Measurements from ENCODE around the gene STX1B. TPM values are rescaled to one million over a fixed set of nuclear protein-coding genes. Genes with fewer than 3 reads are reported as not detected.

STX1B gene
- total RNA-seq, 2 experiments from 2014 or later: 3.1 to 3.5 TPM

DNA sequence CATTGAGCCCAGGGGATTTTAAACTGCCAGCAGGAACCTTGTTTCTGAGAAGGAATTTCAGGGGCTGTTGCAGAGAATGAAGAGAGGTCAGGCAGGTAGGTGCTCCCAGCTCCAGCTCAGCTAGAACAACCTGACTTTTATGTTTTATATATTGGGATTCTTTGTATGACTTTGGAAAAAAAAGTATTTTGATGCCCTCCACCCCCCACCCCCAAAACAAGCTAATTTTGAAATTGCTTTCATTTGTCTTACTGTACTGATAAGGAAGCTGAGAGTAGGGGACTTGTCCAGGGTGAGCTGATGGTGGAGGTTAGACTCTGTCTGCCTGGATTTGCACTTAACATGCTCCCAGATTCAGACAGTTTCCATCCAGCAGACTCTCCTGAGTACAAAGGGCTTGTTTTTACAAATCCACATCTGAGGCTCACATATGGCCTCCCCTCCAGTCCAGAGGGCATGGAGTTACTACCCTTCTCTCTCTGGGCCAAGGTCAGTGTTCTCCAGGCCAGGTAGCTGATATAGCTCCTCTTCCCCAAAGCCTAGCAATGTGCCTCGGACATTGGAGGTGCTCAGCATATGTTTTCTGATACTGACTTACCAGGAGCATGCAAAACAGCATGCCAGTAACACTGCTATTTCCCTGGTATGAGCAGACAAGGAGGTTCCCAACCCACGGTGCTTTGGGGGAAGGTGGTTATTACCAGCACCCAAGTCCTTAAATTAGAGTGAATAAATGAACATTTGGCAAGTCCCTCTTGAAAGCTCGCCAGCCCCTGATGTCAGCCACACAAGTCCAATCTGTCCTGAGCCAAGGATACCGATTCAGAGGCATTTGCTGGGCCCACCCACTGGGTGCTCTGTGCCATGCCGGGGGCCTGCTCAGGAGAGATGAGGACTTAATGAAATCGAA, 11.3 kb downstream of the STX1B start:
- peaks cover 9% of the 10 kb centered on the region for H3K4me1 Mint-ChIP-seq
- ATAC-seq (ENCODE audit: low read depth) (no peak), DNase-seq (no peak)
- H3K9me3 Mint-ChIP-seq: no peaks in the 10 kb centered on the region
- no peak overlapping the region for H3K27ac Mint-ChIP-seq
- no peaks in the 10 kb centered on the region for H3K36me3 Mint-ChIP-seq
- H3K27me3 Mint-ChIP-seq: peaks cover 5% of the 10 kb centered on the region
- no peak overlapping the region for H3K4me3 Mint-ChIP-seq
- POLR2A ChIA-PET: interaction anchor here (0.7 to 1.3 kb wide), 2 partner anchors 31 to 75 kb away, joined by 3 read pairs; partner anchors contain the start of genes ZNF646 and ZNF668

DNA sequence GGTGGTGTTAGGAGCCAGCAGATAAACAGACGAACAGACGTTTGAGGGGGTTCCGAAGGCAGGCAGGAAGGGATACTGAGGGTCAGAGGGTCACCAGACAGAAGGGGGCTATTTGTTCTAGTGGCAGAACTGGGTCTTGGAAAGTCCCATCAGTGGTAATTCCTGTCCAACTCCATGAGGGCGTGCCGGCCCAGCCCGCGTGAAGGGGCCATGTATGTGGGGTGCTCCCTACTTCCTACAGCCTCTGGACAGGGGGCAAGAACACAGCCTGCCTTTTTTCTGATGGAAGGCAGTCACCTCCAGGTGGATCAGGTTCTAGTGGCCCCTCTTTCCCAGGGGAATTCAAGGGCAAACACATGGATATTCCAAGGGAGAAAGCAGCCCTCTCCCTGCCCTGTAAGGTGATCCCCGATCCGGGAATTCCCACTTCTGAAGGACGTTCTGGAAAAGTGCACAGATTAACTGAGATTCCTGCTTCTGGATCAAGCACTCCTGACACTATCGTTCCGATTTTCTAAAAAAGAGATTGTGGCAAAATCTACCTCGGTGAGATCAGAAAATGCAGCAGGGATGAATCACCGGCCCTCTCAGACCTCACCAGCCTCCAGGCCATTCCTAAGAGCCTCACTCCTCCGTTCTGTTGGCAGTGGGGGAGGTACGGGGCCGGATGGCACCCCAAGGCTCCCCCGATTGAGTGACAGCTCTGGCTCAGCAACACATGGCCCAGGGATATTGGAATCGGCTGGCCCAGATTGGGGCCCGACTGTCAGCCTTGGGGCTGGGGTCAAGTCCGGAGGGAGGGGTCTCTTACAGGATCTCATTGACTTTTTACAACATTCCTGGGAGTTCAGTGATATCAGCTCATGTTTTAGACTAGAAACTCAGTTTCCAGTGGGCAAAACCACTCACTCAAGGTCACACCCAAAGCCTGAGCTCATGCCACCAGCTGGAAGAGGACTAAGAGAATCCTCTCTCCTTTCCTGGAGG, 12.4 kb downstream of the STX1B start:
- POLR2A ChIA-PET: interaction anchor here (0.7 to 3.1 kb wide), 11 partner anchors 13 to 715 kb away, joined by 3 to 19 read pairs (median 3); partner anchors contain the start of genes ARMC5, FUS, HSD3B7 and VKORC1
- Mint-ChIP-seq H3K27me3 (peaks cover 5% of the 10 kb centered on the region), H3K36me3 (no peaks in the 10 kb centered on the region), H3K27ac (no peak overlapping the region), H3K4me1 (peaks cover 10% of the 10 kb centered on the region), H3K9me3 (no peaks in the 10 kb centered on the region), H3K4me3 (peak overlapping the region; percentile 98)
- DNase-seq (no peak), ATAC-seq (ENCODE audit: low read depth) (no peak)

DNA sequence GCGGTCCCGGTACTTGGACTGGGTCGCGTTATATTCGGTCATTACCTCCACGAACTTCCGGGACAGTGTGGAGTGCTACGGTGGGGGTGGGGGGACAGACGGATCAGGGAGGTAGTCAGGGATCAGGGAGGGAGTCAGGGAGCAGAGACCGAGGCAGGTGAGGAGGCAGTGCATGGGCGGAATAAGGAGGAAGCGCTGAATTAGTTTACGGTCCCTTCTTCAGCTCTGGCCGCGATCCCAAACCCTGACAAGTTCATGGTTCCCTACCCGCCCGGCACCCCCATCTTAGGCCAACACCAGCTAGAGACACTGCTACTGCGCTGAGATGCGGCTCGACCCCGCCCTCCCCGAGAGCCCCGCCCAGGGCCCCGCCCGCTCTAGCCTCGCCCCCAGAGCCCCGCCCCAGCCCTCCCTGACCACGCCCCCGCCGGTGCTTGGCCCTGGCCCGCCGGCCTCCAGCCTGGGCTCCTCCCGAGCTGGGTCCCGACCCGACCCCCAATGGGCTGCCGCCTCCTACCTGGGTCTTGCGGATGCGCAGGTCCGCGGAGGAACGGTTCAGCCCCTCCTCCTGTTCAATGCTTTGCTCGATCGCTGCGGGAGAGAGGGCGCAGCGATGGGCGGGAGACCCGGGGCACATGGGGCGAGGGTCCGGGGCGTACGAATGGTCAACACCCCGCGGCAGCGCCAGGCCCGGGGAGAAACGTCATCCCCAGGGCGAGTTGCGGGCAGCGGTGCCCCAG, 13.3 kb downstream of the STX1B start:
- Mint-ChIP-seq H3K4me3 (peak overlapping the region; percentile 98), H3K36me3 (no peaks in the 10 kb centered on the region), H3K27ac (peak overlapping the region; percentile 95), H3K27me3 (peaks cover 5% of the 10 kb centered on the region), H3K9me3 (no peaks in the 10 kb centered on the region), H3K4me1 (peaks cover 12% of the 10 kb centered on the region)
- peak; percentile 86 for DNase-seq
- peak; percentile 97 for ATAC-seq (ENCODE audit: low read depth)
- POLR2A ChIA-PET: interaction anchor here (0.5 to 3.1 kb wide), 13 partner anchors 10 to 872 kb away, joined by 3 to 19 read pairs (median 3); partner anchors contain the start of genes ARMC5, FUS, HSD3B7 and VKORC1

DNA sequence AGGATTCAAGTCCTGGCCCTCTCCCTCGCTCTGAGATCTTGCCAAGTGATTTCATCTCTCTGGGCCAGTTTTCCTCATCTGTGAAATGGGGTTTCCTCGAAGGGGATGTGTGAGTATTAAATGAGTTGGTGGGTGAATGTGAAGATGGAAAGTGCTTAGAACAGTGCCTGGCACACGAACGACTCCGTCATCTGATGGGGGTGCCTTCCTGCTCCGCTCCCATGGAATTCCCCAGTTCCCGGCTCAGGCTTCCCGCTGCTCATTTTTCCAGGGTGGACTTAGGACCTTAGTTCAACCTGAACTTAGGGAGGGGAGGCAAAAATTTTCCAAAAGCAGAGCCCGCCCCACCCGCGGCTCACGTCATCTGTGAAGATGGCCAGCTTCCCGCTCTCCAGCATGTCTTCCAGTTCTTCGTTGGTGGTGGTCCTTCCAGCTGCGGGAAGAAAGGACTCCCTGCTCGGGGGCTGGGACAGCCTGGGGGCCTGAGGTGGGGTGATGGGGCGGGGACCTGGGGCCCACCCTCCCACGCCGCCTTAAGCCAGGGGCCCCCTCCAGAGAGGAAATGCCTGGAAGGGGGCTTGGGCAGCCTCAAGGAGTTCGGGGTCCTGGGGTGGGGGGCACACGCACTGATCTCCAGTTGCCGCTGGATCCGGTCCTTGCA, 14.0 kb downstream of the STX1B start:
- no peaks in the 10 kb centered on the region for H3K9me3 Mint-ChIP-seq
- no peak for ATAC-seq (ENCODE audit: low read depth)
- H3K27ac Mint-ChIP-seq: peak overlapping the region; percentile 95
- peaks cover 5% of the 10 kb centered on the region for H3K27me3 Mint-ChIP-seq
- POLR2A ChIA-PET: interaction anchor here (0.5 to 3.1 kb wide), 12 partner anchors 11 to 873 kb away, joined by 3 to 19 read pairs (median 3); partner anchors contain the start of genes FUS, HSD3B7, VKORC1 and ZNF646
- peak overlapping the region; percentile 98 for H3K4me3 Mint-ChIP-seq
- H3K4me1 Mint-ChIP-seq: peaks cover 12% of the 10 kb centered on the region
- no peaks in the 10 kb centered on the region for H3K36me3 Mint-ChIP-seq
- DNase-seq: no peak

DNA sequence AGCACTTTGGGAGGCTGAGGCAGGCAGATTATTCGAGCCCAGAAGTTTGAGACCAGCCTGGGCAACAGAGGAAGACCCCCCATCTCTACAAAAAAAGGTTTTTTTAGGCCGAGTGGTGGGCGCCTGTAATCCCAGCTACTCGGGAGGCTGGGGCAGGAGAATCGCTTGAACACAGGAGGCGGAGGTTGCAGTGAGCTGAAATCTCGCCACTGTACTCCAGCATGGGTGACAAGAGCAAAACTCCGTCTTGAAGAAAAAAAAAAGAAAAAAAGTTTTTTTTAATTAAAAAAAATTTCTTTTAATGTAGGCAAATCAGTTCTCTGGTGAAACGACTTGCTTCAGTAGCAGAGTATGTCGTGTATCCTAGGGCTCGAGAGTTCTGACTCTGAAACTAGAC, 14.5 kb downstream of the STX1B start:
- peaks cover 5% of the 10 kb centered on the region for H3K27me3 Mint-ChIP-seq
- no peak for ATAC-seq (ENCODE audit: low read depth)
- H3K27ac Mint-ChIP-seq: peak overlapping the region; percentile 95
- POLR2A ChIA-PET: interaction anchor here (0.6 to 3.1 kb wide), 8 partner anchors 11 to 184 kb away, joined by 3 to 19 read pairs (median 4); partner anchors contain the start of genes FUS, HSD3B7, ZNF646 and ZNF668
- H3K4me1 Mint-ChIP-seq: peaks cover 12% of the 10 kb centered on the region
- no peaks in the 10 kb centered on the region for H3K9me3 Mint-ChIP-seq
- H3K4me3 Mint-ChIP-seq: peak overlapping the region; percentile 98
- no peak for DNase-seq
- H3K36me3 Mint-ChIP-seq: no peaks in the 10 kb centered on the region

DNA sequence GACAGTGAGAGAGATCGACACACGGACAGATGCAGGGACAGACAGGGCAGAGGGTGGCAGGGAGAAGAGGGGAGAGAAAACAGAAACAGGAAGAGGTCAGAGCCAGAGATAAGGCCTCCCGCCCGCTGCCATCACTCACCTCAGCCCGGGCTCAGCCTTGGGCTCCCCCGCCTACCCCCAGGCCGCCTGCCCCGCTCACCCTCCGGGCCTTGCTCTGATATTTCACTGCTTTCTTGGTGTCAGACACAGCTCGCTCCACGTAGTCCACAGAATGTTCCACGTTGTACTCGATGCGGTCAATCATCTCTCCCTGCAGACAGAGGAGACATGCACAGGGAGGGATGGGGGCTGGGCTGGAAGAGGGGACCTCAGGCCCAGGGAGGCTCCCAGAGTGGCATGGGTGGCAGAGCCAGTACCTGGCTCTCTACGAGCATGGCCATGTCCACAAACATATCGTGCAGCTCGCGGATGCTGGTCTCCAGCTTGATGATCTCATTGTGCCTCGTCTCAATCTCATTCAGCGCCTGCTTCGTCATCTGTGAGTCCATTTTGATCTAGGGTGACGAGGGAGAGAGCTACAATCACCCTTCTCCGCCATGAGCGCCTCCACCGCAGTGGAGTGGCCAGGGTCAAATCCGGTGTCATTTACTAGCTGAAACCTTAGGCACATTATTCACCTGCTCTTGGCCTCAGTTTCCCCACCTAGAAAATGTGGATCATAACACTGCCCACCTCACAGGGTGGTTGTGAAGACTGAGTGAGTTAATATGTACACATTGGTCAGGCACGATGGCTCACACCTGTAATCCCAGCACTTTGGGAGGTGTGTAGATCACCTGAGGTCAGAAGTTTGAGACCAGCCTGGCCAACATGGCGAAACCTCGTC, 17.3 kb downstream of the STX1B start:
- no peaks in the 10 kb centered on the region for H3K9me3 Mint-ChIP-seq
- DNase-seq (no peak), ATAC-seq (ENCODE audit: low read depth) (no peak)
- no peaks in the 10 kb centered on the region for H3K36me3 Mint-ChIP-seq
- no peak overlapping the region for H3K27ac Mint-ChIP-seq
- peaks cover 2% of the 10 kb centered on the region for H3K27me3 Mint-ChIP-seq
- POLR2A ChIA-PET: interaction anchor here (0.5 kb wide), 1 partner anchor 384 kb away, joined by 4 read pairs; no protein-coding TSS in a partner anchor
- H3K4me1 Mint-ChIP-seq: peaks cover 12% of the 10 kb centered on the region
- H3K4me3 Mint-ChIP-seq: no peak overlapping the region

DNA sequence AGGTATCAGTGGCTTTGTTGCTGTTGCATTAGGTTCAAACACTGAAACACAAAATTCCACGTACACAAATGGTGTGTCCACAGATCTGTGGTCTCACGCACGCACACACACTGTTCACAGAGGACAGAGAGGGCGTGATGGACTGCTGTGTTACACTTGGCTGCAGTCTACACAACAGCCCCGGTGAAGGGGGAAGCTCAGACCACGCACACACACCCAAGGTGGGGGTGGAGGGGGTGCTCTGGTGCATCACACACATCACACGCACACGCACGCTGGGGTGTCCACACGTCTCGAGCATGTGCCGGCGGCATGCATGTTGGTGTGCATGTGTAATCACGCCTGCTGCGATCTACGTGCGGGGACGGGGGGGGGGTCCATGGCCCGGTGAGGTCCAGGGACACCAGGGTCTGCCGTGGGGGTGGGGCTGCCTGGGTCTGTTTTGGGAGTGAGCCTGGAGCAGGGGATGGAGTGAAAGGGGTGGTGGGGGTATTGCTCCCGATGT, 18.1 kb downstream of the STX1B start:
- Mint-ChIP-seq H3K36me3 (no peaks in the 10 kb centered on the region), H3K27ac (no peak overlapping the region), H3K4me1 (peaks cover 12% of the 10 kb centered on the region), H3K27me3 (no peaks in the 10 kb centered on the region), H3K9me3 (no peaks in the 10 kb centered on the region), H3K4me3 (no peak overlapping the region)
- no peak for ATAC-seq (ENCODE audit: low read depth)
- POLR2A ChIA-PET: no interaction called here
- no peak for DNase-seq

DNA sequence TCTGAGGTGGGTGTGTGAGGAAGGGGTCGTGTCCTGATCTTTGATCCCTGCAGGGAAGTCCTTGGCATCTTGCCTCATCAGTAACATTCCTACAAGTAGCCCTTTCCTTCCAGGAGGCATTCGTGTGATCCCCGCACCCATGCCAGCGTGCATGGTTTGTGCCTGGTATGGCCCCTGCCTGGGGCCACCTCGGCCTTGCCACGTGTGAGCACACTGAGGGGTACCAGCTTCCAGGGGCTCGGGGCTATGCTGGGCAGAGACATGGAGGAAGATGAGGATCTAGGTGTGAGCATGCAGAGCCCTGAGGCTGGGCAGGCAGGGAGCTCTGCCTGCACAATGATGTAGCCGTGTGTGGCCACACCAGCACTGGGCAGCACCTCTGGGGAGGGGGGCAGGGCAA, 19.4 kb downstream of the STX1B start:
- H3K36me3 Mint-ChIP-seq: no peaks in the 10 kb centered on the region
- H3K4me1 Mint-ChIP-seq: peaks cover 12% of the 10 kb centered on the region
- no peaks in the 10 kb centered on the region for H3K9me3 Mint-ChIP-seq
- H3K4me3 Mint-ChIP-seq: no peak overlapping the region
- DNase-seq: no peak
- peak overlapping the region; percentile 31 for H3K27ac Mint-ChIP-seq
- ATAC-seq (ENCODE audit: low read depth): no peak
- no peaks in the 10 kb centered on the region for H3K27me3 Mint-ChIP-seq
- POLR2A ChIA-PET: no interaction called here

DNA sequence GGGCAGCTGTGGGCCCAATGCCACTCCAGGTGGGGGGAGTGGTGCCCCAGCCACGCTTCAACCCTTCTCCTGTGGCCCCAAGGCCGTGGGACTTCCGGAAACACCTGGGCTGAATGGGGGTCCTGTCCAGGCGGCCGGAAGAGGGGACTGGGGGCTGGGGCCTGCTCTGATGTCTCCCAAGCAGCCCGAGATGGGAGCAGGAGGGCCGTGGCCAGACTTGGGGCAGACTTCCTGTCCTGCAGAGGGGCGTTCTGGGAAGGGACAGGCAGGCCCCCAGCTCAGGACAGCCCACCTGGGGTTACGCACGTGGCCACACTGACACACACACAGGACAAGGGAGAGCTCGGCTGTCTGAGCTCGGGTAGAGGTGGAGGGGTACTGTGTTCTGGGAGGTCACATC, 20.3 kb downstream of the STX1B start:
- H3K27me3 Mint-ChIP-seq: no peaks in the 10 kb centered on the region
- POLR2A ChIA-PET: no interaction called here
- no peaks in the 10 kb centered on the region for H3K36me3 Mint-ChIP-seq
- H3K27ac Mint-ChIP-seq: no peak overlapping the region
- peaks cover 15% of the 10 kb centered on the region for H3K4me1 Mint-ChIP-seq
- H3K4me3 Mint-ChIP-seq: no peak overlapping the region
- ATAC-seq (ENCODE audit: low read depth): no peak
- H3K9me3 Mint-ChIP-seq: no peaks in the 10 kb centered on the region
- no peak for DNase-seq

DNA sequence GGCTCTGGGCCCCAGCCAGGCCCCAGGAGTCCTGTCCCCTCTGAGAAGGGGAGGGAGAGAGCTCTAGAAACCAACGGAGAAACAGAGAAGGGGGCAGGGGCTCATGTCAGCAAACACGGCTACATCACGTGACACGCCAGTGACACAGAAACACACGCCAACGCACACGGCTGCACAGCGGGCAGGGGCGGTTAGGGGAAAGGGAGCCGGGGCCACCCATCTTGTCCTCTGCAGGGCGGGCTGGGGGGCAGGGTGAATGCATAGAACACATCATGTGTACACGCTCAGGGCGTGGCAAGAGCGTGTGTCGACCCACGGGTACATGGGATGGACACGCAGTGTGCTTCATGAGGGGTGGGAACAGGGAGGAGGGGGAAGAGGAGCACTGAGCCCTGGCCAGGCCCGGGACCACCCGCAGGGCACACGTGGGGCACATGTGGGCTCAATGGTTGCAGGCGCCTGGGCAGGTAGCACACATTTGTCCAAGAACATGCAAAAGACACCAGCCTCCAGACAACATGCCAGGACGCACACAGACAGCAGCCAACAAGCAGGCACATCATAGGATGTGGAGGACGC, 20.9 kb downstream of the STX1B start:
- no peak for ATAC-seq (ENCODE audit: low read depth)
- no peaks in the 10 kb centered on the region for H3K9me3 Mint-ChIP-seq
- H3K4me1 Mint-ChIP-seq: peaks cover 13% of the 10 kb centered on the region
- no peak overlapping the region for H3K4me3 Mint-ChIP-seq
- POLR2A ChIA-PET: no interaction called here
- H3K36me3 Mint-ChIP-seq: no peaks in the 10 kb centered on the region
- DNase-seq: no peak
- H3K27ac Mint-ChIP-seq: no peak overlapping the region
- H3K27me3 Mint-ChIP-seq: no peaks in the 10 kb centered on the region

DNA sequence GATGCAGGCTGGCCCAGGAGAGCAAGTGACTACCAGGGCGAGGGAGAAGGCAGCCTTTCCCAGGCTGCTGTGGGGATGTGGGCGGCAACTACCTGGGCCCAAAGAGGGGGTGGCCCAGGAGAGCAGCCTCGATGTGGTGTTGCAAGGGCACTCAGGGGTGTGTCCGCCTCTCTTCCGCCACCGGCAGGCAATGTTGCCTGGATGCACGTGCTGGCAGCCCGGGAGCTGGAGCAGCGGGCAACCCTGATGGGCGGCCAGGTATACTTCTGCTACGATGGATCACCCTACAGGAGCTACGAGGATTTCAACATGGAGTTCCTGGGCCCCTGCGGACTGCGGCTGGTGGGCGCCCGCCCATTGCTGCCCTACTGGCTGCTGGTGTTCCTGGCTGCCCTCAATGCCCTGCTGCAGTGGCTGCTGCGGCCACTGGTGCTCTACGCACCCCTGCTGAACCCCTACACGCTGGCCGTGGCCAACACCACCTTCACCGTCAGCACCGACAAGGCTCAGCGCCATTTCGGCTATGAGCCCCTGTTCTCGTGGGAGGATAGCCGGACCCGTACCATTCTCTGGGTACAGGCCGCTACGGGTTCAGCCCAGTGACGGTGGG, 22.8 kb downstream of the STX1B start:
- Mint-ChIP-seq H3K27ac (no peak overlapping the region), H3K27me3 (no peaks in the 10 kb centered on the region), H3K36me3 (no peaks in the 10 kb centered on the region), H3K4me1 (peaks cover 7% of the 10 kb centered on the region), H3K4me3 (no peak overlapping the region), H3K9me3 (no peaks in the 10 kb centered on the region)
- POLR2A ChIA-PET: no interaction called here
- no peak for ATAC-seq (ENCODE audit: low read depth)
- DNase-seq: no peak

Data from activated naive CD8-positive, alpha-beta T cell treated with anti-CD3 and anti-CD28 coated beads, Interleukin-2, amount 10 ng/mL, durations not matched to agents 7 days and 5 days (primary cell).